ENCODE results near the gene ATXN10. TPM values are rescaled to one million over a fixed set of nuclear protein-coding genes. Genes with fewer than 3 reads are reported as not detected.

Gene ATXN10
- total RNA-seq, 4 donors from 2014 or later = 83.5 to 127 (median 96.6) TPM

DNA sequence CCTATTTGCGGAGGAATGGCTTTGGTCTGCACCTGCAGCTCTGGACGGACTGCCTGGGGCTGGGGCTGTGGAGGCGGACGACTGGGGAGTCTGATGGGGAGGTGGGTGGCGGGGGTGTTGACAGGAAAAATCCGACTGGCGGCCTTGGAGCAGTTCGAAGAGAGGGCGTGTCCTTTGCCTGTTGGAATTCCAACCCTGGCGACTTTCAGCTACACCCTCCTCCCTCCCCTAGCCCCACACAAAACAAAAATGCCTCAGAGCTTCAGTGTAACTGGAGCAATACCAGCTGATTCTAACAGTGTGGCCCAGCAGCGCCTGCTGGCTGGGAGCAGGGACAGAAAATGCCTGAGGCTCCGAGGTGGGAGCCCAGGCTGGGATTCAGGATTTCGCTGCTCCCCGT, 85.4 kb downstream of the ATXN10 start:
- TF ChIP-seq, protein P1, sequence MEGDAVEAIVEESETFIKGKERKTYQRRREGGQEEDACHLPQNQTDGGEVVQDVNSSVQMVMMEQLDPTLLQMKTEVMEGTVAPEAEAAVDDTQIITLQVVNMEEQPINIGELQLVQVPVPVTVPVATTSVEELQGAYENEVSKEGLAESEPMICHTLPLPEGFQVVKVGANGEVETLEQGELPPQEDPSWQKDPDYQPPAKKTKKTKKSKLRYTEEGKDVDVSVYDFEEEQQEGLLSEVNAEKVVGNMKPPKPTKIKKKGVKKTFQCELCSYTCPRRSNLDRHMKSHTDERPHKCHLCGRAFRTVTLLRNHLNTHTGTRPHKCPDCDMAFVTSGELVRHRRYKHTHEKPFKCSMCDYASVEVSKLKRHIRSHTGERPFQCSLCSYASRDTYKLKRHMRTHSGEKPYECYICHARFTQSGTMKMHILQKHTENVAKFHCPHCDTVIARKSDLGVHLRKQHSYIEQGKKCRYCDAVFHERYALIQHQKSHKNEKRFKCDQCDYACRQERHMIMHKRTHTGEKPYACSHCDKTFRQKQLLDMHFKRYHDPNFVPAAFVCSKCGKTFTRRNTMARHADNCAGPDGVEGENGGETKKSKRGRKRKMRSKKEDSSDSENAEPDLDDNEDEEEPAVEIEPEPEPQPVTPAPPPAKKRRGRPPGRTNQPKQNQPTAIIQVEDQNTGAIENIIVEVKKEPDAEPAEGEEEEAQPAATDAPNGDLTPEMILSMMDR (IDR thresholded peaks at IDR 0.05; ENCODE audit: low read depth) = no peak

DNA sequence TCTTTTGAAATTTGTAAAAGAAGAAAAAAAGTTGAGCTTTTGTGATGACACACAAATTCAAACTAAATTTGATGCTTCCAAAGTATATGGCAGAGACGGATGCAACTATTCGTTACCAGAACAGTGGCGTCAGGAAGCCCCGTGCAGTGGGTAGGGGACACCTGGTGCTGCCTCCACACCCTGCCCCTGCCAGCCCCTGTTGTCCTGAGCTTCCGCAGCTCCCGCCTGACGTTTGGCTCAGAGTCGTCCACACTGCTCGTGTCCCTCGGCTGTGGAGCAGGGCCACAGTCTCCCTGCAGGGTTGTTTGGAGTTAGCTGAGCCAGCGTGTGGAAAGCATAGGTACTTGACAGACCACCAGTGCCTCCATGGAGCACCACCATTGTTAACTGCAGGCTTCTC, 86.3 kb downstream of the ATXN10 start:
- TF ChIP-seq, protein P1 (IDR thresholded peaks at IDR 0.05; ENCODE audit: low read depth) = no peak

DNA sequence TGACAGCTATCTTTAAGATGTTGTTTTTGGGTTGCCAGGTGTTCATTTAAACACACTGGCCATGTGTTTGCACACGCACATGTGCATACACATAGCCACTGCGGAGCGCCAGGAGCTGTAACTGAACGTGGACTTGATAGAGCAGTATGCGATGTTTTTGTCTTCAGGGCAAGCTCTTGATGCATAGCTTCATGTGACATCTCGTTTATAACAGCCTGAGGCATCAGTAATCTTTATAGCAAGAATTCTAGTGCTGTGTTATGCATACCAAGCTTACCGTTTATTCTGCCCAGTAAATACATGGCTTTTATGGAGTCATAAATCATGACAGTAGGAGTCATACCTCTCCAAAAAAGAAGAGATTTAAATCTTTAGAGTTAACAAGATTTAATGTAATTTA, 87.0 kb downstream of the ATXN10 start:
- TF ChIP-seq, protein P1 (IDR thresholded peaks at IDR 0.05; ENCODE audit: low read depth) = no peak

GRCh38 chr22:45760682-45761081, 89.0 kb downstream of the ATXN10 start:
- TF ChIP-seq, protein P1 (IDR thresholded peaks at IDR 0.05; ENCODE audit: low read depth) = no peak

DNA sequence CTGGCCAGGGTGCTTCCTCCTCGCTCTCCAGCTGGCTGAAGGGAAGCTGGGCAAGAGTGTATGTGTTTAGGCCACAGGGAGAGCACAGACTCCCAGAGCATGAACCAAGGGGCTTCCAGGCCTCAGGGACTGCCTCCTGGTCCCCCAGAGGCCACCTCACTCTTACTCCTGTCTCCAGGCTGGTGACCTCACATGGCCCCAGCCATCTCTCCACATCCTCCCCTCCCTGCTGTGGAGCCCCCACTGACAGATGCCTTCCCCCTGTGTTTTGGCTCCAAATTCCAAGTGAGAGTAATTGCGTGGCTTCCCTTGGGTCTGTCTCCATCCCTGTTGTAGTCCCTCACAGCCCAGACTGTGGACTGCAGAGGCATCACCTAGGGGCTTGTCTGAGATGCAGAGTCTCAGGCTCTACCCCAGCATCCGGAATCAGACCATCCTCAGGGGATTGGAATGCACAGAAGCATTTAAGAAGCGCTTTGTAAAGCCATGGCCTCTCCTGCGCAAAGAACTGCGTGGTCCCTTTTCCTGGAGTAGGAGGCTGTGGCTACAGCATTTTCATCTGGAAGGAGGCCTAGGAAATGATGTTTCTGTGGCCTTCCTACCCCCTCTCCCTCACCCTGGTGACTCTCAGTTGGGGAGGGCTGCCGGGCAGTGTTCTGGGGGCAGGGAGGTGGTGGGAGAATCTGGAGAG, 91.1 kb downstream of the ATXN10 start:
- TF ChIP-seq, protein P1 (IDR thresholded peaks at IDR 0.05; ENCODE audit: low read depth) = no peak

DNA sequence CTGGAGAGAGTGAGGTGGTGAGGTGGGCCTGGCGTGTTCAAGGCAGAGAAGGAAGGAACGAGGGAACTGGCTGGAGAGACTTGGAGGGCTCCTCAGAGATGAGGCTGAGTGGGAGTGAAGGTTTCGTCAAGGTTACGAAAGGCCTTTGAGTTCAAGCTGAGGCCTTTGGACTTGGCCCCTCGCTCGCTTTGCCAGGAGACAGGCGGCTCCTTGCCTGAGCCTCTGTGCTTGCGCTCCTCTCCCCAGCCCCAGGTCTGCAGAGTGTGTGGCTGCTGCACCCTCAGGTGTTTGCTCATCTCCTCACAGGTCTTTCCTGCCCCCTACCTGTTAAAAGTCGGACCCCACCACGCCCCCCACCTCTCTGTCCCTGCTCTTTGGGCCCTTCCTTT, 91.6 kb downstream of the ATXN10 start:
- TF ChIP-seq, protein P1 (IDR thresholded peaks at IDR 0.05; ENCODE audit: low read depth) = no peak

GRCh38 chr22:45768490-45768889, 96.9 kb downstream of the ATXN10 start:
- TF ChIP-seq, protein P1 (IDR thresholded peaks at IDR 0.05; ENCODE audit: low read depth) = no peak

Data from subcutaneous adipose tissue (tissue), 4 donors.